ENCODE data around the gene DCTPP1.

DNA sequence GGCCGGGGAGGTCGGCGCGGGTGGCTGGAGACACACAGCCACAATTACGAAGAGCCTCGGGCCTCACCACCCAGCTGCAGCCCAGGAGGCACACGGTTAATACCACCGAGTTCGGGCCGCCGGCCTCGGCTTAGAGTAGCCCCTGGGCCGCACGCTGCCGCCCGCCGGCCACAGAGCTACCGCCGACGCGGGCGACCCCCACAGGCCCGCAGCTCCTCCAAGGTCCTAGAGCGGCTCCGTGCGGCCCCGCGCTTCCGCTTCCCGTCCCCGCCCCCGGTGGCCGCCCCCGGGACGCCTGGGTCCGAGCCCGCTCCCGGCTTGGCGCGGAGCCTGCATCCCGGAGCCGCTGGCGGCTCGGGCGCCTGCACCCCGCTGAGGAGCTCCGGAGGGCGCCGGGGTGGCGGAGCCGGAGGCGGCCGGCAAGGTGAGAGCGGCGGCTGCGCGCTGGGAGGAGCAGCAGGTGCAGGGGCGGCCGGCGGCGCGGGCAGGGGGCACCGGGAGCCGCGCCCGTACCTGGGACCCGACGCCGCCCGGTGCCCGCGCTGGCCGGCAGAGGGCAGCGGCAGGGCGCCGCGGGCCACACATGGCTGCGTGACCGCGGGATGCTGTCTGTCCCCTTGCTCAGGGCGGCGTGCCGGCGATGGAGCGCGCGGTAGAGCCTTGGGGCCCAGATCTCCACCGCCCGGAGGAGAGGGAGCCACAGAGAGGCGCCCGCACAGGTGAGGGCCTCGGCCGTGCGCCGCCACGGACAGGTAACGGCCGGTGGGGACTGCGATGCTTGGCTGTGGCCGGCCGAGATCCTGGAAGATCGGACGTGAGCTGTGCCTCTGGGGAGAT lies 34.5 kb downstream of the DCTPP1 start, which contains the start of gene ZNF48:
- TF ChIP-seq POLR2A (IDR thresholded peaks at IDR 0.05; ENCODE audit: low read depth, low read length) (no peak), SPI1 (IDR thresholded peaks at IDR 0.05; ENCODE audit: low read depth, low read length) (peak; percentile 11; the same call in 1 of the 2 replicates), POLR2AphosphoS5 (IDR thresholded peaks at IDR 0.05; ENCODE audit: low read depth, low read length) (no peak), TAF1 (IDR thresholded peaks at IDR 0.05; ENCODE audit: low read depth, low read length) (no peak), PAX5 (IDR thresholded peaks at IDR 0.05; ENCODE audit: insufficient read depth, low read length, severe bottlenecking) (peak; percentile 26)
